HG03521 (cell line): ENCODE results near the gene METAP1D.
"Not testable (repeated sequence)": the region's sequence is repeated elsewhere in the genome, so short reads cannot be mapped to it uniquely, and the experiment has no call there.

Experiments
- ATAC-seq: cut with Tn5 transposase; IDR thresholded peaks from one replicate; pipeline ENCODE4 v1.9.1; 2021; ENCODE audit warnings: mild to moderate bottlenecking, moderate library complexity; ENCODE audit not compliant: unreplicated experiment

Gene METAP1D

GRCh38 chr2:172100935-172101820 is 101.4 kb downstream of the METAP1D start:
- ATAC-seq = no peak

DNA sequence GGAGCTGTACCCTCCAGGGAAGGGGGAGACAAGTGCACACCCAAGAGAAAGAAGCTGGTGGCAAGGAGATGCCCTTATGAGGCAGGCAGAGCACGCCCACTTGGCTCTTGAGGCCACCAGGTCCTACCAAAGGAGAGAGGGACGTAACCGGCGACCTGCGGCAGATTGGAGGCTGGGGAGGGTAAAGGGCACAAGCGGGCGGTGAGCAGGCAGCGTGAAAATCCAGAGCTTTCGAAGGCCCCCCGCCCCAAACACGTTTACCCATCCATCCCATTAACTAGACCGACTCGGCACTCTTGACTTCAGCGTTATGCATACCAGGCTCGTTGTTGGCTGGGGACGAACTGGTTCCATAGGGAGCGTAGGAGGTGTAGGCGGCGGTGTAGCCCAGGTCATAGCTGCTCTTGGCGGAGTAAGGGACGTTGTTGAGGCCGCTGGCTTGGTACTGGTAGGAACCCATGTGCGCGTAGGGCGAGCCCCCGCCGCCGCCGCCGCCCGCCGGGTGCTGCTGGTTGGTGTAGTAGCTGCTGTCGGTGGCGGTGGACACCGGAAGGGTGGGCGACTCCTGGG is 102.2 kb downstream of the METAP1D start:
- ATAC-seq = peak; percentile 6

GRCh38 chr2:172102391-172103359 is 102.9 kb downstream of the METAP1D start, which contains the start of gene DLX2:
Gene DLX2, minus strand, starts transcription at chr2:172102900. Its CDS starts 362 bp downstream, at chr2:172102538.
- peak; percentile 70 for ATAC-seq

DNA sequence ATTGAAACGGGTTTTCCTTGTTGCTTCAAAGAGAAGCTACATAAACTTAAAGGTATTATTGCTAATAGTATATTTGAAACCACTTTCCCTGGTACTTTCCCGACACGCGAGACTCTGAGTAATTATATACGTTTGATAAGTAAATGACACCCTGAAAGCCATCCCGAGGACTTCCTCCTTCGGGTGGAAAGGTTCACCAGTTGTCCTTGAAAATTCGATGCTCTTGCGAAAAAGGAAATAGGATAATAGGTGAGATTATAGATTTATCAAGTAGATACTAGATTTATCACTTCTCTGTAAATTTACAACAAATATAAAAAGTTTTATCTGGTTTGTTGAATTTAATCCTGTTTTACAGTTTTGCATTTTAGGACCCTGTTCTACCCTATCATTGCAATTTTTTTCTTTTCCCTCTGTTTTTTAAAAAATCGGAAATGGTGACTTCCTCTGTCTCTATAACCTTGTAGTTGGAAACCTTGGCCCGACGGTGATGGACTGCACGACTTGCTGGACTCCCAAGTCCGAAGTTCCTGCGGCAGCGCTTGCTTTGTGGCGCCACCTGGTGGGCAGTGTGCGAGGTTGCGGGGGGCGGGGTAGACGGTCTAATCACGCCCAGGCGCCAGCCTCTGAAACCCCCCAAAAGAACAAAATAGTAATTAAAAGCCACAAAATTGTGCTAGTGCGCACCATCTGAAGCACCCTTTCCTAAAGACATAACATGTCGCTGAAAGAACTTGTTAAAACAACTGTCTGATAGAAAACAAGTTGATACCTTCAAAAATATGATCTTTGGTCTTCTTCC is 103.9 kb downstream of the METAP1D start:
- ATAC-seq = no peak

GRCh38 chr2:172105471-172106107 is 105.8 kb downstream of the METAP1D start:
- no peak for ATAC-seq

DNA sequence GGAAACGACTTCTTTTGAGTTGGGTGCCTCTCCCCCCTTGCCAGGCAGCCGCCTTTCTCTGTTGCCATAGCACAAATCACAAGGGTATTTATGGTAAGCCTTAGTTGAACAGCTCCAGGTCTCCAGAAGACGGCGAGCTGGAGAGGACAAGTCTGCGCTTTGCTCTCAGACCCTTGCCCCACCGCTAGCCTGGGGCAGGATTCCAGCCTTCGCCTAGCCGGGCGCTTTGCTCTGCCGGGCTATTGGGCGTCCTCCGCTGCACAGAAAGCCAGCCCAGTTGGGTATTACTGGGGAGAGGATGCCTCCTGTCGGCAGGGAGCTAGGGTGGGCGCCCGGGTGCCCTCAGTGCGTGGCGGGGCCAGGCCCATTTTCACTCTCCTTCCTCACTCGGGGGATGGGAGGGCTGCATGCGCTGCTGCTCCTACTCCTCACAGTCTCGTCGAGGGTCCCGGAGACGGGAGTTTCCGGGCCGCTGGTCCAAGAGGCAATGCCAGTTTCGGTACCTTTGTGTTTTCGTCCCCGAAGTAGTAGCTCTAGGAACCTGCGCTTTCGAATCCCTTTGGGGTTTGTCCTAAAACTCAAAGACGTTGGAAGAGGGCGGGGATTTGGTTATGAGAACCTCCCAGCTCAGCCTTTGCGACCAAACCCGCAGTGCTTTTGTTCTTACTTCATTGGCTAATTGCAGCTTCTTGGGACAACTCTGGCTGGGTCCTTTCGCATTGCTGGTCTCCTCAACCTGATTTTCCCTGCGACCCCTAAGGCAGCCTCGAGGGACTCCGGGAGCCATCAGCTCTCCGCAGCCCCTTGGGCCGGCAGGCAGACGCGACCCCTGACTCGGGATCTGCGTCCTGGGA is 106.6 kb downstream of the METAP1D start:
- no peak for ATAC-seq

- ATAC-seq = no peak
Observed at GRCh38 chr2:172107690-172108586, 108.2 kb downstream of the METAP1D start.

- no peak for ATAC-seq
Observed at GRCh38 chr2:172108587-172108930, 108.8 kb downstream of the METAP1D start.

- ATAC-seq = no peak
Observed at GRCh38 chr2:172109256-172109987, 109.7 kb downstream of the METAP1D start.

DNA sequence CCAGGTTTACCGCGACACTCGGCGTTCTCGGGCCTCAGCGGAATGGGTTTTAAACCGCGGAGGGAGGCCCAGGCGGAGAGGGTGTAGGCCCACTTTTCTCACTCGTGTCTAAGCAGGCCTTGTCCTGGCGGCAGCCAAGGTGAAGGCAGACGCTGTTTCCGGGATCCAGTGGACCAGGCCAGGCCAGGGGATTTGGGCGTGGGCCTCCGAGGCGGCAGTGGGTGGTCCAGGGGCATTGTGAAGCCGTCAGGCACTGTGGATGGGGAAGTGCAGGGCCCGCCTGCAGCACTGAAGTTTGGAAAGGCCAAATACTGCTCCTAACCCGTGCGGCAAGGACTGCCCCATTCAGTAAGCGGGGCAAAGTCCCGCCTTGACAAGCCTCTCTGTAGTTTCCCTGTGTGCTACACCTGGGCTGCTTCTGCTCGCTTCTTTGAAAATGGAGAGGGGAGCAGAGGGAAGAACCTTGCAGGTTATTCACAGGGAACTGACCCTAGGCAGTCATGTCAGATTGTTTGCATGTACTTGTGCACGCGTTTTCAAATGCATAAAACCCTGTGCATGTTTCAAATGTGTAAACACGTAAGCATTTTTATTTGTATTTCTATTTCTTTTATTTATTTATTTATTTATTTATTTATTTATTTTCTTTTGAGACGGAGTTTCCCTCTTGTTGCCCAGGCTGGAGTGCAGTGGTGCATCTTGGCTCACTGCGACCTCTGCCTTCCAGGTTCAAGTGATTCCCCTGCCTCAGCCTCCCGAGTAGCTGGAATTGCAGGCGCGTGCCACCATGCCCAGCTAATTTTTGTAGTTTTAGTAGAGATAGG is 110.4 kb downstream of the METAP1D start:
- no peak for ATAC-seq

- no peak for ATAC-seq
Observed at GRCh38 chr2:172113617-172114016, 113.9 kb downstream of the METAP1D start.

DNA sequence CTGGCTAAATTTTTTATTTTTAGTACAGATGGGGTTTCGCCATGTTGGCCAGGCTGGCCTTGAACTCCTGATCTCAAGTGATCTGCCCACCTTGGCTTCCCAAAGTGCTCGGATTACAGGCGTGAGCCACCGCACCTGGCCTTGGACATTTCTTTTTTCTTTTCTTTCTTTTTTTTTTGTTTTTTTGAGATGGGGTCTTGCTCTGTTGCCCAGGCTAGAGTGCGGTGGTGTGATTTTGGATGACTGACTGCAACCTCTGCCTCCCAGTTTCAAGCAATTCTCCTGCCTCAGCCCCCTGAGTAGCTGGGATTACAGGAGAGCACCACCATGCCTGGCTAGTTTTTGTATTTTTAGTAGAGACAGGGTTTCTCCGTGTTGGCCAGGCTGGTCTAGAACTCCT is 114.4 kb downstream of the METAP1D start:
- not testable (repeated sequence) for ATAC-seq

- no peak for ATAC-seq
Observed at GRCh38 chr2:172114579-172114978, 114.8 kb downstream of the METAP1D start.

DNA sequence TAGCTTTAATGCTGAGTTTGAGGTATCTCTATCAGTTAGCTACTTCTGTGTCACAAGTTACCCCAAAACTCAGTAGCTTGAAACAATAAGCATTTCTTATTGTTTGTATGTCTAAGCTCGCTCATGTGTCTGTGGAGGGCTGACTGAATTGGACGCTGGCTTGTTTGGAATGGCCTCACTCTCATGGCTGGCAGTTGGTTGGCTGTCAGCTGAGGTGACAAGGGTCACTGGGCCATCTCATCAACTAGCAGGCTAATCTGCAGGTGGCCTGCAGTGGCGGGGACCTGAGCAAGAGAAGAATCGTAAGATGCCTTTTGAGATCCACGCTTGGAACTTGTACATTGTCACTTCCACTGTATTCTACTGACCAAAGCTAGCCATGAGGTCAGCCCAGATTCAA is 116.4 kb downstream of the METAP1D start:
- no peak for ATAC-seq

DNA sequence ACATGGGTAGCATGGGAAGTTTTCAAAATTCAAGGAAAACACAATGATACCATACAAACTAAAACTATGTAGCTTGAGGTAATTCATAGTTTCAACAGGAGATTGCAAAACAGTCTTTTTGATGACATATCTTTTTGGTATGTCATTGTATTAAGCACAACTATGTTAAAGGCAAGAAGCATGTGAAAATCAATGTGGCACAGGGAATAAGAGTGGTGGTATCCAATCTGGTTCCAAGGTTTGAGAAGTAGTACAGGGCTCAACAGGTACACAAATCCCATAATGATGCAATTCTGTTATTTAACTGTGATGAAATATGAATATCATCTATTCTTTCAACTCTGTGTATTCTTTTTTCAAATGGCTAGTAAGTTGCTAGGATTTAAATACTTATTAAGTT is 119.3 kb downstream of the METAP1D start:
- ATAC-seq = no peak

DNA sequence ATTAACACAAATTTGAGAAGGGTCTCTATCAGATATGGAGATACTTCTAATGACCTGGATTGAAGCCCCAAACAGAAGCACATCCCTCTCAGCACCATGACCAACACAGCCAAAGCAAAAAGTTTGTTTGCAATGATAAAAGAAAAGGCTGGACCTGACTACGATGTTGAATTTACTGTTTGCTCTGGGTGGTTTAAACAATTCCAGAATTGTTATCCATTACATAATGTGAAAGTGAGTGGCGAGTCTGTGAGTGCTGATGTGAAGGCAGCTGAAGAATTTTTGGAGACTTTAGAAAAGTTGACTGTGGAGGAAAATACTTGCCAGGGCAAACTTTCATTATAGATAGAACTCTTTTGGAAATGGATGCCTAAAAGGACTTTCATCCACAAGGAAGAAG is 120.4 kb downstream of the METAP1D start:
- ATAC-seq = no peak

- no peak for ATAC-seq
Observed at GRCh38 chr2:172128484-172128883, 128.7 kb downstream of the METAP1D start.
